HG03108 (cell line): ENCODE data around the gene MYO15B.

Source experiments
- ATAC-seq: cut with Tn5 transposase; IDR thresholded peaks from one replicate; pipeline ENCODE4 v1.9.1; 2021; ENCODE audit warnings: moderate library complexity; ENCODE audit not compliant: unreplicated experiment

The MYO15B gene

DNA sequence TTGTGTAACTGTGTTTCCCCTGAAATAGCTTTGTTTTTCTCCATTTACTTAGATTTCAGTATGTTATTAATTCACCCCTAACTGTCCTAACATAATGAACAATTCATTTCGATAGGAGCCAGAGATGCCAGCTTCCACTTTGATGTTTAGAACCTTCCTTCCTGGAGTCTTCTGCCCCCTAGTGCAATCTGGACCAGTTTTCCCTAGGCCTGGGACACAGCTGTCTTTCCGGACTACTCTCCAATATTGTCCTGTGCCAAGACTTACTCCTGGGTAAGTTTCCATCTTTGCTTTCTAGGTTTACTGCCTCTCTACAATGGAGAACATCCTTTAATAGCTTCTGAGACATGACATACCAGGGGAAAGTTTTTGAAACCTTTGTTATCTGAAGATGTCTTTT lies 66.6 kb downstream of the MYO15B start:
- no peak for ATAC-seq

DNA sequence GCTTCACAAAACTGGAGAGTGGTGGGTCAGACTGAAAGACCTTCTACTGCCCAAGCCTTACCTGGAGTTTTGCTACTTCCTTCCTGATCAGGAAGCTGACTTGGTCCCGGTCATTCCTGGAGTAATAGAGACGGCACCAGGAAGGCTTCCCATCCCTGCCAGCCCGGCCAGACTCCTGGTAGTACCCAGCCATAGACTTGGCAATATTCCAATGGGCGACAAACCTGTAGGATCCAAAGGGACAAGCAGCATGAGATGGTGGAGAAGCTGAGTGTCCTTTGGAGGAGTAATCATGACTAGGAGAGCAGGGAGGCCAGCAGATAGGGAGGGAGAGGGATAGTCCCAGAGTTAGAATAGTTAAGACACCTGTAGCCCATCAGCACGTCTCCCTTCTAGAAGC lies 70.6 kb downstream of the MYO15B start:
- ATAC-seq = no peak

DNA sequence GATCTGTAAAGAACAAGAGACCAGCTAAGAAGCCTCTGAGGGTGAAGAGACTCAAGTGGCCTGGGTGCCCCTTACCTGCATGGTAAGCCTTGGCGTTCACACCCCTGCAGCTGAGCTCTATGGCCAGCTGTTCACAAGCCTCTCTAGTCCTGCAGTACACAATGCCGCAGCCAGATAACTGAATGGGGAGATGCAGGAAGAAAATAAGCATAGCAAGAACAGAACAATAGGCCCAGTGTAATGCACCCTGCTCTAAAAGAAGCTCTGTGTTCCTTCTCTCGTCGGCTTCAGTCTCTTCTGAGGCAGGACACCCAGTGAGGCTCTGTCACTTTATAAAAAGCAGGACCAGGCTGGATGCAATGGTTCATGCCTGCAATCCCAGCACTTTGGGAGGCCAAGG lies 73.9 kb downstream of the MYO15B start:
- ATAC-seq = no peak

DNA sequence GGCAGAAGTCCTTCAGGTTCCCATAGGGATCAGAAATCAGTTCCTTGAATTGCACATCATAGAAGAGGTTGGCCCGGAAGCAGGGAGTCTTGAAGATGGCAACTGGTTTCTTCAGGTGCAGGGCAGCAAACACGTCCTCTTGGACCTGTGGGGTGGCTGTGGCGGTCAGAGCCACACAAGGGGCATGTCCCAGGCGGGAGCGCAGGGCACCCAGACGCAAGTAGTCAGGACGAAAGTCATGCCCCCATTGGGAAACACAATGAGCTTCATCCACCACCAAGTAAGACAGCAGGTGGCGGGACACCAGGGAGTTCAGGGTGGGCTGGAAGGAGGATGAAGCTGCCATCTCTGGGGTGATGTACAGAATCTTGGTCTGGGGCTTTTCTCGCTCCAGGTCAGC lies 74.9 kb downstream of the MYO15B start:
- no peak for ATAC-seq

GRCh38 chr17:75664099-75664549 lies 76.5 kb downstream of the MYO15B start:
- ATAC-seq = peak; percentile 64

GRCh38 chr17:75665981-75666380 lies 78.4 kb downstream of the MYO15B start:
- no peak for ATAC-seq

GRCh38 chr17:75666959-75667790 lies 79.6 kb downstream of the MYO15B start, which contains the start of the genes RECQL5 and SAP30BP:
Gene RECQL5, minus strand, starts transcription at chr17:75667154. Its CDS starts 597 bp downstream, at chr17:75666557.
Gene SAP30BP, plus strand, starts transcription at chr17:75667338. Its CDS starts 35 bp downstream, at chr17:75667373.
- peak; percentile 68 for ATAC-seq

DNA sequence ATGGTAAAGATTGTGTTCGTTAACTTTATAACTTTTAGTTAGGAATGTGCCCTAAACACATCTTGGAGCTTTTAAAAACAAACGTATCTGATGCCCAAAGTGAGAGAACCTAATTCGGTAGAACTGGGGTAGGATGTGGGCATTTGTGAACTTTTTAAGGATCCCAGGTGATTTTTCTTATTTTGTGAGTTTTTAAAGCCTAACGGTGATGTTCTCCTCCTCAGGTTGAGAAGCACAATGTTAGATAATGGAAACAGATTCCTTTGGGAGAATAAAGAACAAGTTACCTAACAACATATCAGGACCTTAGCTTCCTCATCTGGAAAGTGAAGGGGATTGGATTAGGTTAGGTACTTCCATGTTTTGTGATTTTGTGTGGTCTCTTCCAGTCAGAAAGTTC lies 80.2 kb downstream of the MYO15B start:
- no peak for ATAC-seq

- no peak for ATAC-seq
Observed at GRCh38 chr17:75668489-75668888, 80.9 kb downstream of the MYO15B start.

DNA sequence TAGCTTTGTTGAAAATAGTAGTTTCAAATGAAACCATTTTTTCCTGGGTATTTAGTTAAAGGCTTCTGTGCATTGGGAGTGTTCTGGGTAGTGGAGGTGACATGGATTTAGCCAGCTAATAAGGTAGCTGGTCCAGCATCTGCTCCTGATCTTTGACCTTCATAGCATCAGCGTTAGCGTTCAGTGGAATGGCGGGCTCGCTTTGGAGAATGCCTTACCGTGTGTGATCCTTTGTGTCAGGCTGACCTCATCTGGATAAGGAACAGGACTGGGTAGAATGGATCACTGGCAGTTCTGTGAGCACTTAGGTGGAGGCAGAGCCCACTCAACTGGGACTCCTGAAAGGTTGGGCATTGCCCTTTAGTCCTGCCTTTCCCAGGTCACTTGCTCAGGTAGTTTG lies 83.3 kb downstream of the MYO15B start:
- ATAC-seq = no peak

DNA sequence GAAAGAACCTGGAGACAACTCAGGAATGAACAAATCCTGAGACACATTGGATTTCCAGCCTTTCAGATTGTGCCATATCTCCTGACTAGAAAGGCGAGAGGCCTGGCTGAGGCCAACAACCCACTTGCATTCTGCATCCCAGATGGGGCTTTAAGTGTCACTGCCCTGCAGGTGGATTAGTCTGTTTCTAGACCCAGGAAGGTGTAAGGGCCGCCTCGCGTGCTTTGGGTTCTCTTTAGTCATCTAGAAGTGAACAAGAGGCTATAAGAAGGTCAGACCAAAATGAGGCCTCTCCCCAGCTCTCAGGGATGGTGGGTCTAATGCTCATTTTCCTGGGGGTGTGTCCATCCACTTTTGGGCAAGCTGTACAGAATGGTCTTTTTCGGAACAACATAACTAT lies 84.4 kb downstream of the MYO15B start:
- no peak for ATAC-seq

DNA sequence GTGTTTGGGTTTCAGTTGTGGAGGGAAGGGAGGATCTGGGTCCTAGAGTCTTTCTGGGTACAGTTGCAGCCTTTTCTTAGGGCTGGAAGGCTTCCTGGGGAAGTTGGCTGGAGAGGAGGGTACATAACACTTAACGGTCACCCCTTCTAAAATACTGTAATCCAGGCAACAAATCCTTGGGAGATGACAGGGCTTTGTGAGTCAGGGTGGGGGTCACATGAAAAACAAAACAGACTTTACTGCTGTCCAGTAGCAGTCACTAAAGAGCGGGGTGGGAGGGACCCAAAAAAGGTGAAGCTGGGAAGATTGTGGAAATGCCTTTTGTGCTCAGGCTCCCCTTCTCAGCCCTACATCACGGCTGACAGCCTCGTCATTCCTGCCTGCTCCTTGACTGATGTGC lies 85.9 kb downstream of the MYO15B start:
- ATAC-seq = no peak
